ENCODE results near the gene ABCA12. TPM values are rescaled to one million over a fixed set of nuclear protein-coding genes. Genes with fewer than 3 reads are reported as not detected.

ABCA12 gene
- total RNA-seq, 1 experiment from 2014 or later: 0.03 TPM

GRCh38 chr2:215156453-215156852 is 18.0 kb upstream of the ABCA12 start:
- Histone ChIP-seq H3K27ac (ENCODE audit: low read length) (no peak overlapping the region), H3K4me1 (ENCODE audit: control insufficient read depth, insufficient read depth, low read length) (no peaks in the 10 kb centered on the region), H3K27me3 (ENCODE audit: control insufficient read depth, insufficient read depth, low read length) (no peaks in the 10 kb centered on the region), H3K9me3 (ENCODE audit: control insufficient read depth, insufficient read depth, low read depth, low read length) (no peaks in the 10 kb centered on the region), H3K4me3 (ENCODE audit: low read depth in 2 of 2, low read length in 2 of 2) (no peak overlapping the region), H3K36me3 (ENCODE audit: control insufficient read depth, insufficient read depth, low read length) (no peaks in the 10 kb centered on the region)
- intact Hi-C loops (cut with micrococcal nuclease; ENCODE audit: unreplicated experiment): no loop called here
- DNase-seq (ENCODE audit: low read depth, low spot score): no peak
- TF ChIP-seq CTCF (IDR thresholded peaks at IDR 0.05): no peak
- TF ChIP-seq REST (IDR thresholded peaks at IDR 0.05; ENCODE audit: insufficient read depth in 1 of 2, low read depth in 2 of 2, low read length in 1 of 2): no peak
- TF ChIP-seq SIN3A (IDR thresholded peaks at IDR 0.05; ENCODE audit: borderline replicate concordance, insufficient read depth, low read depth, low read length): no peak
- TF ChIP-seq TCF7L2 (IDR thresholded peaks at IDR 0.05; ENCODE audit: low read depth, low read length): no peak
- no peak for TF ChIP-seq POLR2AphosphoS5 (IDR thresholded peaks at IDR 0.05; ENCODE audit: low read depth, low read length)
- no TSS peak for BruUV-seq (replicated peaks)
- in situ Hi-C loops (cut with HindIII; ENCODE audit: low pct_unique_long_range_greater_than_20kb, low sequenced_read_pairs): no loop called here
- CTCF ChIA-PET: no interaction called here
- no peak for ATAC-seq
- POLR2A ChIA-PET: no interaction called here

GRCh38 chr2:215149894-215150293 is 11.5 kb upstream of the ABCA12 start:
- ATAC-seq: no peak
- DNase-seq (ENCODE audit: low read depth, low spot score): no peak
- no TSS peak for BruUV-seq (replicated peaks)
- H3K4me3 ChIP-seq (ENCODE audit: low read depth in 2 of 2, low read length in 2 of 2): no peak overlapping the region
- no peaks in the 10 kb centered on the region for H3K27me3 ChIP-seq (ENCODE audit: control insufficient read depth, insufficient read depth, low read length)
- TF ChIP-seq TCF7L2 (IDR thresholded peaks at IDR 0.05; ENCODE audit: low read depth, low read length) (no peak), POLR2AphosphoS5 (IDR thresholded peaks at IDR 0.05; ENCODE audit: low read depth, low read length) (no peak), CTCF (IDR thresholded peaks at IDR 0.05) (no peak), REST (IDR thresholded peaks at IDR 0.05; ENCODE audit: insufficient read depth in 1 of 2, low read depth in 2 of 2, low read length in 1 of 2) (no peak), SIN3A (IDR thresholded peaks at IDR 0.05; ENCODE audit: borderline replicate concordance, insufficient read depth, low read depth, low read length) (no peak)
- in situ Hi-C loops (cut with HindIII; ENCODE audit: low pct_unique_long_range_greater_than_20kb, low sequenced_read_pairs) (no loop called here), intact Hi-C loops (cut with micrococcal nuclease; ENCODE audit: unreplicated experiment) (no loop called here)
- H3K4me1 ChIP-seq (ENCODE audit: control insufficient read depth, insufficient read depth, low read length): no peaks in the 10 kb centered on the region
- H3K27ac ChIP-seq (ENCODE audit: low read length): no peak overlapping the region
- ChIA-PET CTCF (no interaction called here), POLR2A (no interaction called here)
- H3K36me3 ChIP-seq (ENCODE audit: control insufficient read depth, insufficient read depth, low read length): no peaks in the 10 kb centered on the region
- no peaks in the 10 kb centered on the region for H3K9me3 ChIP-seq (ENCODE audit: control insufficient read depth, insufficient read depth, low read depth, low read length)

Measured in Panc1 (cell line).